NCI-H1105 (cell line): ENCODE measurements around the gene MOCS1.

Source experiments
- DNase-seq: peaks from one replicate; lab custom pipeline; 2025; lab: John Stamatoyannopoulos, UW

The MOCS1 gene

DNA sequence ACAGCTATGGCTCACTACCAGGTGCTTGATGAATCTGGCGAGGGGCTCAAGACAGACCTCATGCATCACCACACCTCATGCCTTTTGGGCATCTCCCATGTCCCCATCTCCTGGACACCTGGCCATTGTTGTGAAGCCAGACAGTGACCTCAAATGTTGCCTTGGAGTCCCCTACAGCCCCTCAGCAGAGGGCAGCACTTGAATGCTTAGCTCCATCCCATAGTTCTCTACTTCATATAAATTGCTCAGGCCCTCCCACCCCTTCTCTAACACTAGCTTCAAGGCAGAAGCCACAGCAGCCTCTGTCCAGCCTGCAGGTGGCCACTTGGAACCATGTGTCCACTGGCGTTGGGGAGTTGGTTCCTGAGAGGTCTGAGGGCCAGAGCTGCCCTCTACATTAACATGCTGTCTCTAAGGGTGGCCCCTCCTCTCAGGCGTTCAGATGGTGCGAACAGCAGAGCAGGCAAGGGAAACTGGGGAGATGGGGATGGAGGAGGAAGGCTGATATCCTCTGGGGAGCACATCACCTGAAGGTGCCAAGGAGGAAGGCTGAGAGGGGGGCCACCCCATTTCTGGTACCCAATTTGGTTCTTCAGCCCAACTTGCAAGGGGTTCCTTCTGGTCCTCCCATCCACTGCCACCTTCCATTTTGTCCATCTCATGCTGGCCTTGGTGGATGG lies 31.3 kb downstream of the MOCS1 start:
- no peak for DNase-seq

GRCh38 chr6:39902136-39902535 lies 32.1 kb downstream of the MOCS1 start:
- no peak for DNase-seq

DNA sequence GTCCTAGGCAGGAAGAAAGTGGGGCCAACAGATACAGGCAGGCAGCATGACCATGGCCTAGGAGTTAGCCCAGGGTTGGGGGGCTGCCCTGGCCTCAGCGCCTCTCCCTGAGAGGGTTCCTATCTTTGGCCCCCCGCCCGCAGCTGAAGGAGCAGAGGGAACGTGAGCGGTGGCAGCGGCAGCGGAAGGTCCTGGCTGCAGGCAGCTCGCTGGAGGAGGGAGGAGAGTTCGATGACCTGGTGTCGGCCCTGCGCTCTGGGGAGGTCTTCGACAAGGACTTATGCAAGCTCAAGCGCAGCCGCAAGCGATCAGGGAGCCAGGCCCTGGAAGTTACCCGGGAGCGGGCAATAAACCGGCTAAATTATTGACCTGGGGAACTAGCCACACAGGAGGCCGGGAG lies 32.6 kb downstream of the MOCS1 start:
- no peak for DNase-seq

DNA sequence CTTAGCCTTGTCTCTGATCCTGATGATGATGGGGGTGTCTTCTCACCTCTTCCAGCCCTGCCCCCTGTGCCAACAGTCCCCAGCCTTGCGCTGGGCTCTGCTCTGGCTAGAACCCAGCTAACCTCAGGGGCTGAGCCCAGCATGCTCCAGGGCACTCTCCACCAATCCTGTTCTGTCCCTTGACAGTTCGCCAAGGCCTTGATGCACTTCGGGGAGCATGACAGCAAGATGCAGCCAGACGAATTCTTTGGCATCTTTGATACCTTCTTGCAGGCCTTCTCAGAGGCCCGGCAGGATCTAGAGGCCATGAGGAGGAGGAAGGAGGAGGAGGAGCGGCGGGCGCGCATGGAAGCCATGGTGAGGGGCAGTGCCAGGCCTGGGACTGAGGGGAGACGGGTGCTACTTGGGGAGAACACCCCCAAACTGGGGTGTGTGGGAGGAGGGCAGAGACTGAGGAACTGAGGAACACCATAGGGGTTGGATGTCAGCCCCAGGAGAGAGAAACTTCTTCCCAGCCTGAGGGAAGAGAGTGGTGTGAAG lies 33.1 kb downstream of the MOCS1 start:
- no peak for DNase-seq

- DNase-seq, result no peak
These were observed 34.5 kb downstream of the MOCS1 start for GRCh38 chr6:39899554-39900295.

DNA sequence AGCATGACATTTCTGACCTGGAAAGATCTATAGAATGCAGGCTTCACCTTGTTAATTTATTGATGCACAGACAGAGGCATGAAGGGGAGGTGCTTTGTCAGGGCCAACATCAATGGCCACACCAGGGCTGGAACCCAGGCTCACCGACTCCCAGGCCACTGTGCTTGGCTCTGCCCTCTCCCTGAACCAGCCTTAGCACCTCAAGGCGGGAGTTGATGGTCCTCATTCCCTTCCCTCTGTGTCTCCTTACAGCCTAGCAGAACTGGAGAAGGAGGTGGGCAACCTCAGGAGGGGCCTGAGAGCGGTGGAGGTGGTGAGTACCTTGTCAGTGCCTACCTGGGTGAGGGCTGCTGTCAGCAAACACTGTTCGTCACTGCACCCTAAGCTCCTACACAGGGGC lies 35.6 kb downstream of the MOCS1 start:
- DNase-seq, result no peak

- no peak for DNase-seq
These were observed 36.6 kb downstream of the MOCS1 start for GRCh38 chr6:39897698-39898097.

DNA sequence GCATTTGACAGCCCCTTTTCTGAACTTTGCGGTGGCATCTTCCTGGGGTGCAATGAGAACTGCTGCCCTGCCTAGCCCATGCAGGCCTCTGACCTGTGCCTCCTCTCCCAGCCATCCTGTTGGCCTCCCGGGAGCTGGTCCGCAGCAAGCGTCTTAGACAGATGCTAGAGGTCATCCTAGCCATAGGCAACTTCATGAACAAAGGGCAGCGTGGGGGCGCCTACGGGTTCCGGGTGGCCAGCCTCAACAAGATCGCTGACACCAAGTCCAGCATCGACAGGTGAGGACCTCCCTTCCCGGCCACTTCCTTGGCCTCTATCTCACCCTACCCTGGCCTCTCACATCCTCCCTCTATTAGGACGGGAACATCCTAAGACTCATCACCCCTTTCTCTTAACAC lies 37.6 kb downstream of the MOCS1 start:
- no peak for DNase-seq

DNA sequence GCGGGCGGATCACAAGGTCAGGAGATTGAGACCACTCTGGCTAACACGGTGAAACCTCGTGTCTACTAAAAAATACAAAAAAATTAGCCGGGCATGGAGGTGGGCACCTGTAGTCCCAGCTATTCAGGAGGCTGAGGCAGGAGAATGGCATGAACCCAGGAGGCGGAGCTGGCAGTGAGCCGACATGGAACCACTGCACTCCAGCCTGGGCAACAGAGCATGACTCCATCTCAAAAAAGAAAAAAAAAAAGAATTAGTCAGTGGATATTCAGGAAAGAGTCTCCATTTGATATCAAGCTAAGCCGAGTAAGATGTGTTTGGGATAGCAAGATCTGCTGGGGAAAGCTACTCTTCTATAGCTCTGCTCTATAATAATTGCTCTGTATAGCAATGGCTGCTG lies 41.0 kb downstream of the MOCS1 start:
- no peak for DNase-seq

DNA sequence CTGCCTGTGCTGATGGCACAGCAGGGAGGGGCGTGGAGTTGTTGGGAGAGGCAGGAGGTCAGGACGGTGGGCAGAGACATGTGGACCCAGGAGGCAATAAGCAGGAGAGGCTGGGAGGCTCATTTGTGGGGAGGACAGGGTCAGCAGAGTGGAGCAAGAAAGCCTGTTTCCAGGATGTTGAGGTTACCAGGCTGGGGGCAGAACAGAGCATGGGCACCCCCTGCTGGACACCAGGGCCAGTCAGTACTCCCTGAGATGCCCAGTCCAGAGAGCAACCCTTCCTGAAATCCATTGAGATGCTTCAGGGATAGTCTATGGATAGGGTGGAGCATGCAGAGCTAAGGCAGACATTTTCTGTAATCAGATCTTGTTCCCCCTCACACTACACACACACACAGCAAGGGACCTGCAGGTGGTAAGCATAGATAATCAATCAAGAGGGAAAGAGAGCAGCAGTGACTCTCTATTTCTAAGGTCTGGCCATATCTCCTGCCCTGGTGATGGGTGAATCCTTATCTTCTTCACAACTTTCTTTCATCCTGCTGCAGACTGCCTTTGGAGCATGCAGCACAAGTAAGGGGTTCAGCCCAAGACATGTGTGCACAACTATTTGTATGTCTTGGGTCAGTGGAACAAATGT lies 41.7 kb downstream of the MOCS1 start:
- DNase-seq, result no peak

DNA sequence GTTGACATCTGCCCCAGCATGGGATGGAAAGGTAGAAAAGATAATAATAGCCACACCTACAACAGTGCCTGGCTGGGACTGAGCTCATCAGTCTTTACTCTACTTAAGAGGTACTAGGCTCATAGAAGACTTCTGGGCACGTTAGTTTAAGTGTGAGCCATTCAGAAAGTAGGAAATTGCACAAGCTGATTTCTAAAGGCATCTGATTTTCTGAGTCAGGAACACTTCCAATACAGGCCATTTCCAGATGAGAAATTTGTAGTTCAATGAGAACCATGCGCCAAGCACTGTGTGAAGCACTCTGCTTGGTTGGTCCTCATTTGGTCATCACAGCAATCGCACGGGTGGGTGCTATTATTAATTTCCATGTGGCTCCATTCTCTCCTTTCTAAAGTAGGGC lies 42.3 kb downstream of the MOCS1 start:
- DNase-seq, result no peak

DNA sequence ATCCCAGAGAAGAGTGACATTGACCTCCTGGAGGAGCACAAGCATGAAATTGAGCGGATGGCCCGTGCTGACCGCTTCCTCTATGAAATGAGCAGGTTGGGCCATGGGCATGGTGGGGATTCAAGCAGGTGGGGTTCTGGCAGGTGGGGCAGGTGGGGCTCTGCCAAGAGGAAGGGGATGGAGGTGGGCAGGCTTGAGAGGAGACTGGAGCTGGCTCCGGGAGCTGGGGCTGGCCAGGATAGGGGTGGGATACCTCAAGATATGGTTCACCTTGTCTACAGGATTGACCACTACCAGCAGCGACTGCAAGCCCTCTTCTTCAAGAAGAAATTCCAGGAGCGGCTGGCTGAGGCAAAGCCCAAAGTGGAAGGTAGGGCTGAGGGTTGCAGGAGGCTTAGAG lies 42.9 kb downstream of the MOCS1 start:
- DNase-seq, result no peak

DNA sequence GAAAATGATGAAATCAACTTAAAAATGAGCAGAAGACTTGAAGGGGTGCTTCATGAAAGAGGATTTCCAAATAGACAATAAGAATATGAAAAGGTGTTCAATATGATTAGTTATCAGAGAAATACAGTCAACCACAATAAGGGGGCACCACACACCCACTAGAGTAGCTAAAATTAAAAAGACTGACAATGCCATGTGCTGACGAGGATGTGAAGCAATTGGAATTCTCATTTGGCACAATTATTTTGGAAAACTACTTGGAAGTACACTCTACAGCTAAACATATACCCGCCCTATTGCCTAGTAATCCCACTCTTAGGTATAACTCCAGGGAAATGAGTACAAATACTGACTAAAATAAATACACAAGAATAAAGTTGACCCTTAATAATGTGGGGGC lies 45.0 kb downstream of the MOCS1 start:
- DNase-seq, result no peak

- DNase-seq, result no peak
These were observed 46.4 kb downstream of the MOCS1 start for GRCh38 chr6:39887692-39888450.

DNA sequence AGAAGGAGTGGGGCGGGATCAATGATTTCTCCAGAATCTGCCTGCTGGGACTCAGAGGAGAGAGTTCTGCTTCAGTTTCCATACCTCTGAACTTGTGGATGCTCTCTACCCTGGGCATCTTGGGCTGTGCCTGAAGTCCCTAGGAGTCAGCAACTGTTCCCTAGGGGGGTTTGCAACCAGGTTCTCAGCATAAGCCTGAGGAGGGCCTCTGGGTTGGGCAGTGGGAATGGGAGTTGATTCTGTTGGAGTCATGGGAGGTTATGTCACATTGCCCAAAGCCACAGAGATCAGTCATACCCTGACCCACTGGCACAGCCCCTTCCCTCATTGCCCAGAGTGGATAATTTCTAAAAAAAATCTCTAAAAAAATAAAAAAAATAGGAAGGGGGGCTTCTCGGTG lies 47.4 kb downstream of the MOCS1 start:
- no peak for DNase-seq

- DNase-seq, result no peak
These were observed 48.6 kb downstream of the MOCS1 start for GRCh38 chr6:39885691-39886090.

- no peak for DNase-seq
These were observed 49.6 kb downstream of the MOCS1 start for GRCh38 chr6:39884696-39885095.

- DNase-seq, result no peak
These were observed 51.7 kb downstream of the MOCS1 start for GRCh38 chr6:39882531-39882899.

DNA sequence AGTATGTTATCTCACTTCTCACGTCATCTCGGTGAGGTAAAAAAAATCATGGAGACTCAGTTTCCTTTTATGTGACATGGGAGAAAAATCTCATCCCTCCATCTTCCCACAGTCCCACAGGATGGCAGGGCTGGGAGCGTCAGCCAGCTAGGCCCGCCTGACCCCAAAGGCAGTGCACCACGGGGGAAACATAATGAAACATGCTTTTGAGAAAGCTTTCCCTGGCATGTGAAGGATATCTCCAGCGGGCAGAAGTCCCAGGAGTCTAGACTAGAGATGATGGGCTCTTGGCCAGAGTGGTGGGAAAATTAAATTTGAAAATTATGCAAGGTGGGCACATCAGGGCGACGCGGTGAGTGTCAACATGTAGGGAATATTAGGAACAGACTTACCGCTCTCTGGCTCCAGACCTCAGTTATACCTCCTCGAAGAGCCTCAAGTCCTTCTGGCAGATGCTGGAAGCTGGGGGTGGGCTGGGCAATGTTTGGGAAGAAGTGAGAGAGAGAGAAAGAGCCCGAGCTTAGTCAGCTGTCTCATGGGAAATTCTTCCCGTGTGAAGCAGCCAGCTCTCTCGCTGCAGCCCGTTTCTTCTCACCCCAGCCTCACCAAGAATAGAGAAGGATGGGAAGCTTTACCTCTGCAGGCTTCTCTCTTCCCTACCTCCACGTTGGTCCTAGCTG lies 52.3 kb downstream of the MOCS1 start:
- DNase-seq, result no peak

GRCh38 chr6:39880594-39880993 lies 53.7 kb downstream of the MOCS1 start:
- DNase-seq, result no peak

DNA sequence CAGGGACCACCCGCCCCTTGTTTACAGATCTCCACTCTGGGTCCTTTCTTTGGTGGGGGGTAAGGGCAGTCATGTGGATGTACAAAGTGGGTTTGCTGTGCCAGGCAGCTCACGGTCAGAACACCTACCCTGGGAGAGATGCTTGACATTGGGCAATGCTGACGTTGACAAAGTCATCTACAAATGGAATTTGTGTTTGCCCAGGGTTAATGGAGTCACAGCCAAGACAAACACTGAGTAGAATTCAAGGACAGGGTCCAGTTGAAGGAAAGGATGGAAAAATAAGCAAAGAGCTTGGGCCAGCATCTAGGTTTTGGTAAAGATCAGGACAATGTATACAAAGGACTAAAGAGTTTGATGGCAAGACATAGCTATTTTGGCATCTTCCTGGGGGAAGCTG lies 54.7 kb downstream of the MOCS1 start:
- no peak for DNase-seq

- DNase-seq, result no peak
These were observed 57.4 kb downstream of the MOCS1 start for GRCh38 chr6:39876826-39877225.
